ENCODE results near the gene C22orf42.

DNA sequence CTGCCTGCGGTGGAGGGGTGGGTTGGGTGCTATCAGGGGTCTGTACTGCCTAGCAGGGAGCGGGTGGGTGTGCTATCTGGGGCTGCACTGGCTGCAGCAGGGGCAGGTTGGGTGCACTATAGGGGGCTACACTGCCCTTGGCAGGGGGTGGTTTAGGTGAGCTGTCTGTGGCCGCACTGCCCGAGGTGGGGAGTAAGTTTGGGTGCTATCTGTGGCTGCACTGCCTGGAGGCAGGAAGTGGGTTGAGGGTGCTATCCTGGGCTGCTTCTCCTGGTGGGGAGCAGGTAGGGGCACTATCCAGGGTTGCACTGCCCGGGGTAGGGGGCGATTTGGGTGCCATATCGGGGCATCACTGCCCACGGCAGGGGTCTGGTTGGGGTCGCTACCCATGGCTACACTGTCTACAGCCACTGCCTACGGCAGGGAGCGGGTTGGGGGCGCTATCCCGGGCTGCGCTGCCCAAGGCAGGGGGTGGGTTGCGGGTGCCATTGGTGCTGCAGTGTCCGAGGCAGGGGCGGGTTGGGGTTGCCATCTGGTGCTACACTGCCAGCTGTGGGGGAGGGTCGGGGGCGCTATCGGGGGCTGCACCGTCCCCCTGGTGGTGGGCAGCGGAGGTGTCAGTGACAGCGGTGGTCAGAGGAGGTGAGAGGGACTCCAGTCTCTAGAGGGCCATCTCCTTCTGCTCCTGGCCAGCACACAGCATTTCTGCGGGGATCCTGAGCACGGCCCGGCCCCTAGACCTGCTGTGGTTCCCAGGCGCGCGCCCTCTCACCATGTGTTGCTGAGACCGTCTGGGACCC lies 47.1 kb upstream of the C22orf42 start:
- TF ChIP-seq POLR2A (IDR thresholded peaks at IDR 0.05), result no peak
- TF ChIP-seq, protein P1, sequence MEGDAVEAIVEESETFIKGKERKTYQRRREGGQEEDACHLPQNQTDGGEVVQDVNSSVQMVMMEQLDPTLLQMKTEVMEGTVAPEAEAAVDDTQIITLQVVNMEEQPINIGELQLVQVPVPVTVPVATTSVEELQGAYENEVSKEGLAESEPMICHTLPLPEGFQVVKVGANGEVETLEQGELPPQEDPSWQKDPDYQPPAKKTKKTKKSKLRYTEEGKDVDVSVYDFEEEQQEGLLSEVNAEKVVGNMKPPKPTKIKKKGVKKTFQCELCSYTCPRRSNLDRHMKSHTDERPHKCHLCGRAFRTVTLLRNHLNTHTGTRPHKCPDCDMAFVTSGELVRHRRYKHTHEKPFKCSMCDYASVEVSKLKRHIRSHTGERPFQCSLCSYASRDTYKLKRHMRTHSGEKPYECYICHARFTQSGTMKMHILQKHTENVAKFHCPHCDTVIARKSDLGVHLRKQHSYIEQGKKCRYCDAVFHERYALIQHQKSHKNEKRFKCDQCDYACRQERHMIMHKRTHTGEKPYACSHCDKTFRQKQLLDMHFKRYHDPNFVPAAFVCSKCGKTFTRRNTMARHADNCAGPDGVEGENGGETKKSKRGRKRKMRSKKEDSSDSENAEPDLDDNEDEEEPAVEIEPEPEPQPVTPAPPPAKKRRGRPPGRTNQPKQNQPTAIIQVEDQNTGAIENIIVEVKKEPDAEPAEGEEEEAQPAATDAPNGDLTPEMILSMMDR (IDR thresholded peaks at IDR 0.05), result no peak

All from adrenal gland (tissue), 5 donors.